ENCODE measurements around the gene ASB8. TPM values are rescaled to one million over a fixed set of nuclear protein-coding genes. Genes with fewer than 3 reads are reported as not detected.

The ASB8 gene
- total RNA-seq, 1 donor, result 35.5 TPM

- Histone ChIP-seq H3K4me3 (ENCODE audit: insufficient read depth, low read length) (peak overlapping the region; percentile 92), H3K4me2 (ENCODE audit: insufficient read depth, low read length) (peak overlapping the region; percentile 87), H3K79me2 (ENCODE audit: insufficient read depth, low read length) (peaks cover 48% of the 10 kb centered on the region), H3K4me1 (ENCODE audit: insufficient read depth, low read length) (peaks cover 17% of the 10 kb centered on the region), H4K20me1 (ENCODE audit: insufficient read depth, low read length) (no peaks in the 10 kb centered on the region), H3K9me3 (ENCODE audit: low read depth, low read length) (no peaks in the 10 kb centered on the region), H2AFZ (ENCODE audit: low read length) (peak overlapping the region; percentile 100), H3K27ac (ENCODE audit: low read depth, low read length) (peak overlapping the region; percentile 98), H3K36me3 (ENCODE audit: insufficient read depth, low read length) (no peaks in the 10 kb centered on the region), H3K27me3 (ENCODE audit: insufficient read depth, low read length) (peaks cover 4% of the 10 kb centered on the region)
- no peak for DNase-seq (ENCODE audit: insufficient read length, low spot score, missing footprints)
- TF ChIP-seq CTCF (IDR thresholded peaks at IDR 0.05; ENCODE audit: extremely low read depth, low read depth, low read length), result no peak
Measured at GRCh38 chr12:48106681-48107613, 50.4 kb downstream of the ASB8 start.

GRCh38 chr12:48105867-48106680 is 51.2 kb downstream of the ASB8 start, which contains the start of gene SENP1:
Gene SENP1 (minus strand): TSS chr12:48106079. CDS start chr12:48101472, 4,607 bp downstream.
- peaks cover 17% of the 10 kb centered on the region for H3K4me1 ChIP-seq (ENCODE audit: insufficient read depth, low read length)
- H3K4me3 ChIP-seq (ENCODE audit: insufficient read depth, low read length), result peak within 1 kb of the TSS; percentile 92
- peak within 1 kb of the TSS; percentile 100 for H2AFZ ChIP-seq (ENCODE audit: low read length)
- H3K27me3 ChIP-seq (ENCODE audit: insufficient read depth, low read length), result peaks cover 2% of the 10 kb centered on the region
- peak within 1 kb of the TSS; percentile 87 for H3K4me2 ChIP-seq (ENCODE audit: insufficient read depth, low read length)
- peak; percentile 6 for TF ChIP-seq CTCF (IDR thresholded peaks at IDR 0.05; ENCODE audit: extremely low read depth, low read depth, low read length)
- peak within 1 kb of the TSS; percentile 98 for H3K27ac ChIP-seq (ENCODE audit: low read depth, low read length)
- no peaks in the 10 kb centered on the region for H3K9me3 ChIP-seq (ENCODE audit: low read depth, low read length)
- peak; percentile 89 for DNase-seq (ENCODE audit: insufficient read length, low spot score, missing footprints)
- no peaks in the 10 kb centered on the region for H3K36me3 ChIP-seq (ENCODE audit: insufficient read depth, low read length)
- H3K79me2 ChIP-seq (ENCODE audit: insufficient read depth, low read length), result peaks cover 56% of the 10 kb centered on the region
- H4K20me1 ChIP-seq (ENCODE audit: insufficient read depth, low read length), result no peaks in the 10 kb centered on the region

GRCh38 chr12:48105321-48105866 is 51.9 kb downstream of the ASB8 start:
- Histone ChIP-seq H3K4me1 (ENCODE audit: insufficient read depth, low read length) (peaks cover 17% of the 10 kb centered on the region), H3K27ac (ENCODE audit: low read depth, low read length) (peak overlapping the region; percentile 98), H3K79me2 (ENCODE audit: insufficient read depth, low read length) (peaks cover 62% of the 10 kb centered on the region), H3K4me3 (ENCODE audit: insufficient read depth, low read length) (peak overlapping the region; percentile 92), H2AFZ (ENCODE audit: low read length) (peak overlapping the region; percentile 100), H3K27me3 (ENCODE audit: insufficient read depth, low read length) (no peaks in the 10 kb centered on the region), H3K36me3 (ENCODE audit: insufficient read depth, low read length) (no peaks in the 10 kb centered on the region), H3K9me3 (ENCODE audit: low read depth, low read length) (no peaks in the 10 kb centered on the region), H4K20me1 (ENCODE audit: insufficient read depth, low read length) (no peaks in the 10 kb centered on the region), H3K4me2 (ENCODE audit: insufficient read depth, low read length) (peak overlapping the region; percentile 87)
- peak; percentile 71 for DNase-seq (ENCODE audit: insufficient read length, low spot score, missing footprints)
- TF ChIP-seq CTCF (IDR thresholded peaks at IDR 0.05; ENCODE audit: extremely low read depth, low read depth, low read length), result no peak
